Testis (tissue), 2 donors: ENCODE data around the gene SLC19A1.

ENCODE experiments used
- POLR2A ChIP-seq: fragments of 450-650 bp; IDR thresholded peaks from one replicate; pipeline ENCODE4 v1.6.1; 2017; ENCODE audit warnings: antibody characterized with exemption, mild to moderate bottlenecking, moderate library complexity
- TF ChIP-seq, protein P1 (sequence below), 3 experiments: fragments of 450-650 bp in 2 of 3; fragments of 200-600 bp in 1 of 3; sonication (generic) in 1 of 3; IDR thresholded peaks; one replicate each; pipeline ENCODE4 v1.5.1; 2016 to 2019; ENCODE audit warnings: antibody characterized with exemption in 3 of 3, mild to moderate bottlenecking in 2 of 3, moderate library complexity in 1 of 3

DNA sequence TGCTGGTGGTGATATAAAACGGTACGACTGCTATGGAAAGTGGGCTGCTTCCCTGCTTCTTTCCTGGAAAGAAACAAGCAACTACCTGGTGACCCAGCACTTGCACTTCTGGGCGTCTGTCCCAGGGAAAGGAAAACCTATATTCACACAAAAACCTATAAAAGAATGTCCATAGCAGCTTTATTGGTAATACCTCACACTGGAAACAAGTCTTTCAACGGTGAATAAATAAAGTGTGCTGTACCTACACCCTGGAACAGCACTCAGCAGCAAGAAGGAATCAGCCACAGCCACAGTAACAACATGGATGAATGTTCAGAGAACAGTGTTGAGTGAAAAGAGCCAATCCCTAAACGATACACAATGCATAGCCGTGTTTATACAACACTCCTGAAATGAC, 19.9 kb downstream of the SLC19A1 start:
- TF ChIP-seq, protein P1, sequence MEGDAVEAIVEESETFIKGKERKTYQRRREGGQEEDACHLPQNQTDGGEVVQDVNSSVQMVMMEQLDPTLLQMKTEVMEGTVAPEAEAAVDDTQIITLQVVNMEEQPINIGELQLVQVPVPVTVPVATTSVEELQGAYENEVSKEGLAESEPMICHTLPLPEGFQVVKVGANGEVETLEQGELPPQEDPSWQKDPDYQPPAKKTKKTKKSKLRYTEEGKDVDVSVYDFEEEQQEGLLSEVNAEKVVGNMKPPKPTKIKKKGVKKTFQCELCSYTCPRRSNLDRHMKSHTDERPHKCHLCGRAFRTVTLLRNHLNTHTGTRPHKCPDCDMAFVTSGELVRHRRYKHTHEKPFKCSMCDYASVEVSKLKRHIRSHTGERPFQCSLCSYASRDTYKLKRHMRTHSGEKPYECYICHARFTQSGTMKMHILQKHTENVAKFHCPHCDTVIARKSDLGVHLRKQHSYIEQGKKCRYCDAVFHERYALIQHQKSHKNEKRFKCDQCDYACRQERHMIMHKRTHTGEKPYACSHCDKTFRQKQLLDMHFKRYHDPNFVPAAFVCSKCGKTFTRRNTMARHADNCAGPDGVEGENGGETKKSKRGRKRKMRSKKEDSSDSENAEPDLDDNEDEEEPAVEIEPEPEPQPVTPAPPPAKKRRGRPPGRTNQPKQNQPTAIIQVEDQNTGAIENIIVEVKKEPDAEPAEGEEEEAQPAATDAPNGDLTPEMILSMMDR (IDR thresholded peaks at IDR 0.05) = no peak
- TF ChIP-seq POLR2A = no peak
